GM10248 (cell line): Measurements from ENCODE around the gene RBM4.

ENCODE experiments used
- CTCF ChIA-PET: fragments of 300-600 bp; sonication (Branson Sonifier 250); formaldehyde crosslinking; extraction: SDS; loops from one replicate; lab custom pipeline; 2021; ENCODE audit warnings: antibody characterized with exemption; lab: Yijun Ruan, JAX
- POLR2A ChIA-PET: fragments of 350-650 bp; sonication (Branson Sonifier 250); formaldehyde crosslinking; extraction: SDS; loops from one replicate; lab custom pipeline; 2020; ENCODE audit warnings: antibody characterized with exemption; lab: Yijun Ruan, JAX
- DNase-seq: peaks from one replicate; pipeline ENCODE4 v3.0.0; 2012; ENCODE audit errors: extremely low spot score
- TF ChIP-seq, protein P1 (sequence below): IDR thresholded peaks from 2 replicates; pipeline ENCODE4 v1.5.1; 2012; ENCODE audit warnings: mild to moderate bottlenecking, low read depth; ENCODE audit errors: extremely low read depth, missing control alignments, control extremely low read depth

RBM4 gene

DNA sequence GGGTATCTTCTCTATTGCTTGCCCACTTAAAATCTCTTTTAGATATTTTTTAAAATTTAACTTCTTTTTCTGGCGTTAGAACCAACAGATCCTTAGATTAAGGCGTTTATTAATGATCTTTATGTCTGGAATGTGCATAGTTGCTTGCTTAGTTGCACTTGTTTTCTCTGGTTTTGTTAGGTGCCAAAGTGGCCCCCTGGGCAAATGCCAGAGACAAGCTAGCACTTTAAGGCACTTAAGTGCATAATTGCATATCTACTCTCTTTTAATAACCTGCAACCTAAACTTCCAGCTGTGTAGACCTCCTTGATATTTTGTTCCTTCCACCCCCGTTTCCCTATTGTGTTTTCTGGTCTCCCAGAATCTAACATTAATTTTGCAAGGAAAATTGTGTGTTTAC is 3.3 kb downstream of the RBM4 start:
- ChIA-PET POLR2A (no interaction called here), CTCF (no interaction called here)
- DNase-seq, result no peak
- TF ChIP-seq, protein P1, sequence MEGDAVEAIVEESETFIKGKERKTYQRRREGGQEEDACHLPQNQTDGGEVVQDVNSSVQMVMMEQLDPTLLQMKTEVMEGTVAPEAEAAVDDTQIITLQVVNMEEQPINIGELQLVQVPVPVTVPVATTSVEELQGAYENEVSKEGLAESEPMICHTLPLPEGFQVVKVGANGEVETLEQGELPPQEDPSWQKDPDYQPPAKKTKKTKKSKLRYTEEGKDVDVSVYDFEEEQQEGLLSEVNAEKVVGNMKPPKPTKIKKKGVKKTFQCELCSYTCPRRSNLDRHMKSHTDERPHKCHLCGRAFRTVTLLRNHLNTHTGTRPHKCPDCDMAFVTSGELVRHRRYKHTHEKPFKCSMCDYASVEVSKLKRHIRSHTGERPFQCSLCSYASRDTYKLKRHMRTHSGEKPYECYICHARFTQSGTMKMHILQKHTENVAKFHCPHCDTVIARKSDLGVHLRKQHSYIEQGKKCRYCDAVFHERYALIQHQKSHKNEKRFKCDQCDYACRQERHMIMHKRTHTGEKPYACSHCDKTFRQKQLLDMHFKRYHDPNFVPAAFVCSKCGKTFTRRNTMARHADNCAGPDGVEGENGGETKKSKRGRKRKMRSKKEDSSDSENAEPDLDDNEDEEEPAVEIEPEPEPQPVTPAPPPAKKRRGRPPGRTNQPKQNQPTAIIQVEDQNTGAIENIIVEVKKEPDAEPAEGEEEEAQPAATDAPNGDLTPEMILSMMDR, result no peak

DNA sequence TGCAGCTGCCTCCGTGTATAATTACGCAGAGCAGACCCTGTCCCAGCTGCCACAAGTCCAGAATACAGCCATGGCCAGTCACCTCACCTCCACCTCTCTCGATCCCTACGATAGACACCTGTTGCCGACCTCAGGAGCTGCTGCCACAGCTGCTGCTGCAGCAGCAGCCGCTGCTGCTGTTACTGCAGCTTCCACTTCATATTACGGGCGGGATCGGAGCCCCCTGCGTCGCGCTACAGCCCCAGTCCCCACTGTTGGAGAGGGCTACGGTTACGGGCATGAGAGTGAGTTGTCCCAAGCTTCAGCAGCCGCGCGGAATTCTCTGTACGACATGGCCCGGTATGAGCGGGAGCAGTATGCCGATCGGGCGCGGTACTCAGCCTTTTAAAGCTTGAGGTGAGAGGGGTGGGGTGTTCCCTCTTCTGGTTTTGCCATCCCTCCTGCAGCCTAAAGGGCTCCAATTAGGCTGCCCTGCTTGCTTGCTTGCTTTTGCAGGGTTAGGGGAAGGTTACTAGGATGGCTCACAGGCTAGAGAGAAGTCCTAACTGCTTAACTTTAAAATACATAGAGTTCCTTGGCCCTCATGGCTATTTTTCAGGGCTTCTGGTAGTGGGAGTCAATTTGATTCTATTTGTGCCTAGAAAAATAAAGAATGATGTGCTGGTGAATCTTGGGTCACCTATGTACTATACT is 5.4 kb downstream of the RBM4 start:
- ChIA-PET CTCF (interaction anchor here (0.7 to 2.2 kb wide), 5 partner anchors 10 to 29 kb away, joined by 3 to 8 read pairs (median 4); no protein-coding TSS in a partner anchor), POLR2A (interaction anchor here (0.7 kb wide), 1 partner anchor 9 kb away, joined by 3 read pairs; no protein-coding TSS in a partner anchor)
- no peak for DNase-seq
- TF ChIP-seq, protein P1, result no peak

DNA sequence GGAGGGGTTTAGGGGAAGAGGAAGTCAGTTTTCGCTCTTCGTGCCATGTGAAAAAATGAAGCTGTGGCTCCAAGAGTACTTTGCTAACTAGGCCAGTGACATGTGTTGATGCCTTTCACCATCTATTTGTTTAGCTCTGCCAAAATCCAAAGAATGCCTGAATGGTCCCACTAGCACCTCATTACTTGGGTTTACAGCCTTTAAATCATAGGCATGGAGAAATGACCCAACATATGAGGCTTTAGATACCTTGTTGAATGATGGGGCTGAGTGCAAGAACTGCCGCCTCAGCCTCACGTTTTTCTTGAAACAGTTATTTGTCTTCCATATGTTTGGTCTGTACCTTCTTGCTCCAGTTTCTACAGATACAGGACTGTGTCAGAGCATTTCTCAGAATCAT is 8.3 kb downstream of the RBM4 start:
- TF ChIP-seq, protein P1, result no peak
- CTCF ChIA-PET, result interaction anchor here (1.2 to 2.6 kb wide), 6 partner anchors 9 to 32 kb away, joined by 3 to 10 read pairs (median 3); partner anchors contain the start of gene RBM4
- no peak for DNase-seq
- POLR2A ChIA-PET, result interaction anchor here (0.6 to 1.8 kb wide), 4 partner anchors 9 to 163 kb away, joined by 3 to 7 read pairs (median 3); partner anchors contain the start of gene RBM4

DNA sequence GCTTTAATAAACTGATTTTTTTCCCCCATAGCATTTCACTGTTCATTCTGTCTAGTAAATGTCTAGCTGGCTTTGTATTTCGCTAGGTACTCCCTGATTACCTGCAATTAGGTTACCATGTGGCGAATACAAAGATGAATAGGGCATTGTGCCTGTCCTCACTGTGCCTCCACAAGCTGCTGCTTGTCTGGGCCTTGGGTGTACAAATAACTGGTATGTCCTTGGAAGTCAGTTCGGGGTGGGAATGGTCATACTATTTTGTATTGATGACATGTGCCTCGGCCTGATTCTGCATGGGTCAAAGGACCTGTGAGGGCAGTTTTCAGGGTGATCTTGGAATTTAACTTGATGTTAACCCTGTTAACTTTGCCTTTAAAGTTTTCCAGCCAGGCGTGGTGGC is 11.4 kb downstream of the RBM4 start:
- TF ChIP-seq, protein P1, result no peak
- DNase-seq, result no peak
- ChIA-PET POLR2A (interaction anchor here (1.3 to 2.5 kb wide), 2 partner anchors 12 to 44 kb away, joined by 5 to 11 read pairs; partner anchors contain the start of gene RBM4), CTCF (interaction anchor here (1.2 to 1.3 kb wide), 2 partner anchors 9 to 10 kb away, joined by 3 to 5 read pairs; no protein-coding TSS in a partner anchor)

DNA sequence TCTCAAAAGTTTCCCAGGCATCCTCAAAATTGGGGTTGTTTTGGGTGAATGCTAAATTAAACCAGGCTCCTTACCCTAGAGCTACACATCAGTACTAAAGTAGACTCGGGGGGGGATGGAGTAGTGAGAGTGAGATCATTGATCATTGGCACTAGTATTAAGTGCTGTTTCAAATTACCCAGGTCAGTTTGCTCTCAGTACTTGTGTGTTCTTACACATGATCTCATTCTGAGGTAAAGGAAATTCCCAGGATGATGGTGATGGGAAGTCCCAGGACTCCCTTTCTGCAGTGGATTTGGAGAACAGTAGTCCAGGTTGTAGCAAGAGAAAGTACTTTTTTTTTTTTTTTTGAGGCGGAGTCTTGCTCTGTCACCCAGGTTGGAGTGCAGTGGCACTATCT is 12.5 kb downstream of the RBM4 start:
- POLR2A ChIA-PET, result interaction anchor here (2.5 kb wide), 1 partner anchor 13 kb away, joined by 11 read pairs; the partner anchor contains the start of gene RBM4
- DNase-seq, result no peak
- TF ChIP-seq, protein P1, result no peak
- CTCF ChIA-PET, result no interaction called here

DNA sequence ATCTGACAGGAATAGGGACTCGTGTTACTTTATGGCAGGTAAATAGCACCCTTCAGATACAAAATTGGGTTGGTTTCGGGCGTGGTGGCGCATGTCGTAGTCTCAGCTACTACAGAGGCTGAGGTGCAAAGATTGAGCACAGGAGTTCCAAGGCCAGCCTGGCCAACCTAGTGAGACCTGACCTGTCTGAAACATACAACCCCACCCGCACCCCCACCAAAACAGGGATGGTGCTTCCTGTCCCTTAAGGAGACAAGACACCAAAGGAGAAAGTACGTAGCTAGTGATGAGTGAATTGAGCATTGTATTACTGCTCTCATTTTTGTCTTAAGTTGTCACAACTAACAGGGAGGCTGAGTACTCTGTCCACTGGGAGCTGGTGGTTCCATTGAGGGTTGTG is 14.1 kb downstream of the RBM4 start:
- CTCF ChIA-PET, result interaction anchor here (1.3 to 1.8 kb wide), 3 partner anchors 8 to 31 kb away, joined by 3 to 5 read pairs (median 3); no protein-coding TSS in a partner anchor
- POLR2A ChIA-PET, result interaction anchor here (0.6 to 2.3 kb wide), 3 partner anchors 8 to 16 kb away, joined by 3 to 10 read pairs (median 3); partner anchors contain the start of gene RBM4
- TF ChIP-seq, protein P1, result no peak
- no peak for DNase-seq
